Kidney (tissue), 14 donors: ENCODE measurements around the gene LCE3C. TPM values are rescaled to one million over a fixed set of nuclear protein-coding genes. Genes with fewer than 3 reads are reported as not detected.

Source experiments
- DNase-seq, 5 donors: peaks; one replicate each; pipeline ENCODE4 v3.0.0-alpha.2; 2013 to 2020
- FAIRE-seq: peaks from 2 replicates; lab custom pipeline; 2012; peaks lifted over from hg19 to GRCh38; lab: Jason Lieb, UNC
- H3K27ac ChIP-seq, 2 donors: one replicate each; pipeline ENCODE4 v1.7.0; 2013; ENCODE audit warnings: low read depth in 2 of 2, low read length in 2 of 2, inconsistent platforms in 1 of 2
- H3K27me3 ChIP-seq: one replicate; pipeline ENCODE4 v1.7.1; 2013; ENCODE audit warnings: low read length, inconsistent platforms; ENCODE audit not compliant: control insufficient read depth, insufficient read depth
- H3K36me3 ChIP-seq, 3 donors: one replicate each; pipeline versions ENCODE4 v1.7.0 to v1.7.1; 2013; ENCODE audit warnings: low read length in 3 of 3, control low read depth in 1 of 3, inconsistent platforms in 1 of 3; ENCODE audit not compliant: insufficient read depth in 3 of 3, control insufficient read depth in 2 of 3
- H3K4me1 ChIP-seq, 3 donors: one replicate each; pipeline versions ENCODE4 v1.7.0 to v1.7.1; 2013; ENCODE audit warnings: low read length in 3 of 3, inconsistent platforms in 1 of 3, low read depth in 1 of 3; ENCODE audit not compliant: control insufficient read depth in 2 of 3, insufficient read depth in 2 of 3
- H3K4me3 ChIP-seq, 3 donors: one replicate each; pipeline versions ENCODE4 v1.7.0 to v1.8.1; 2013; ENCODE audit warnings: low read length in 3 of 3, control low read depth in 1 of 3, inconsistent platforms in 1 of 3
- H3K9ac ChIP-seq, 3 donors: one replicate each; pipeline versions ENCODE4 v1.7.0 to v1.7.1; 2013; ENCODE audit warnings: low read length in 3 of 3, control low read depth in 1 of 3, inconsistent platforms in 1 of 3
- H3K9me3 ChIP-seq, 3 donors: one replicate each; pipeline versions ENCODE4 v1.7.0 to v1.7.1; 2013; ENCODE audit warnings: low read length in 3 of 3, control low read depth in 1 of 3, inconsistent platforms in 1 of 3; ENCODE audit not compliant: control insufficient read depth in 2 of 3, insufficient read depth in 1 of 3
- intact Hi-C: fragments of 100-400 bp; cut with DNase I; formaldehyde crosslinking; loops from one replicate; pipeline ENCODE4 v1.11.1; 2022
- polyA plus RNA-seq: library from polyadenylated mRNA; stranded (reverse); fragments of 350-450 nt; fragmentation: Illumina TruSeq; extraction: RNeasy Lipid Tissue Mini Kit (QIAGEN cat#74804); gene quantifications from one replicate; pipeline ENCODE4 v1.2.3, GENCODE V29; 2014; ENCODE audit warnings: low read depth, low replicate concordance; ENCODE audit not compliant: insufficient read depth
- total RNA-seq: library from RNA; stranded (reverse); fragmentation: NEBNext Ultra II Directional; extraction: Animal tissue kit (Norgen Biotek cat#: 25700); gene quantifications from one replicate; pipeline ENCODE4 v1.2.1, GENCODE V29; 2021
- TF ChIP-seq, protein P1 (sequence below): IDR thresholded peaks from 3 replicates; pipeline ENCODE4 v1.5.1; 2012; ENCODE audit warnings: mild to moderate bottlenecking, moderate library complexity, borderline replicate concordance; ENCODE audit not compliant: insufficient read depth; ENCODE audit errors: extremely low read depth
- donor health status: control.
- donor health status: control.
- donor health status: control.
- donor health status: control.
- donor health status: control.
- donor health status: DM: yes; HTN: yes; CAD: no.
- donor health status: Normal renal cell carcinoma (clear cell type).

LCE3C gene
- total and polyA plus RNA-seq, 2 donors from 2014 or later = not detected

DNA sequence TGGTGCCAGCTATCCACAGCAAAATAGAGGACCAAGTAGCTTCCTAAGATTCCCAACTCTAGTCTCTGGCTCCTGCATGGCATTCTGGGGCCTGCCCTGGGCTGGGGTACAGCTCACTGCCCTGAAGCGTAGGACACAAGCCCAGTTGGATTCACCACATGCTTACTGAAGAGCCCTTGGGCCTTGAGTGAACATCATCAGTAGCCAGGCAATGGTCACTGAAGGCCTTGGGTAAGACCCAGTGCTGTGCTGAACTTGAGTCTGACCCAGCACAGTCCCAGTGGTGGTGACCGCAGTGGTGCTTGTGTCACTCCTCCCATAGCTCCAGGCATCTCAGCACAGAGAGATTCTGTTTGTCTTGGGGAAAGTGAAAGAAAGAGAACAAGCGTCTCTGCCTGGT, 30.6 kb downstream of the LCE3C start:
- no peak overlapping the region for H3K27ac ChIP-seq
- no peaks in the 10 kb centered on the region for H3K27me3 ChIP-seq
- FAIRE-seq = no peak
- peaks cover 0 to 3% (median 0%) of the 10 kb centered on the region in 3 donors for H3K9me3 ChIP-seq
- no peak for DNase-seq
- TF ChIP-seq, protein P1, sequence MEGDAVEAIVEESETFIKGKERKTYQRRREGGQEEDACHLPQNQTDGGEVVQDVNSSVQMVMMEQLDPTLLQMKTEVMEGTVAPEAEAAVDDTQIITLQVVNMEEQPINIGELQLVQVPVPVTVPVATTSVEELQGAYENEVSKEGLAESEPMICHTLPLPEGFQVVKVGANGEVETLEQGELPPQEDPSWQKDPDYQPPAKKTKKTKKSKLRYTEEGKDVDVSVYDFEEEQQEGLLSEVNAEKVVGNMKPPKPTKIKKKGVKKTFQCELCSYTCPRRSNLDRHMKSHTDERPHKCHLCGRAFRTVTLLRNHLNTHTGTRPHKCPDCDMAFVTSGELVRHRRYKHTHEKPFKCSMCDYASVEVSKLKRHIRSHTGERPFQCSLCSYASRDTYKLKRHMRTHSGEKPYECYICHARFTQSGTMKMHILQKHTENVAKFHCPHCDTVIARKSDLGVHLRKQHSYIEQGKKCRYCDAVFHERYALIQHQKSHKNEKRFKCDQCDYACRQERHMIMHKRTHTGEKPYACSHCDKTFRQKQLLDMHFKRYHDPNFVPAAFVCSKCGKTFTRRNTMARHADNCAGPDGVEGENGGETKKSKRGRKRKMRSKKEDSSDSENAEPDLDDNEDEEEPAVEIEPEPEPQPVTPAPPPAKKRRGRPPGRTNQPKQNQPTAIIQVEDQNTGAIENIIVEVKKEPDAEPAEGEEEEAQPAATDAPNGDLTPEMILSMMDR = no peak
- no peaks in the 10 kb centered on the region for H3K4me1 ChIP-seq
- H3K36me3 ChIP-seq = no peaks in the 10 kb centered on the region
- no peak overlapping the region for H3K9ac ChIP-seq
- intact Hi-C loops = no loop called here
- no peak overlapping the region for H3K4me3 ChIP-seq

DNA sequence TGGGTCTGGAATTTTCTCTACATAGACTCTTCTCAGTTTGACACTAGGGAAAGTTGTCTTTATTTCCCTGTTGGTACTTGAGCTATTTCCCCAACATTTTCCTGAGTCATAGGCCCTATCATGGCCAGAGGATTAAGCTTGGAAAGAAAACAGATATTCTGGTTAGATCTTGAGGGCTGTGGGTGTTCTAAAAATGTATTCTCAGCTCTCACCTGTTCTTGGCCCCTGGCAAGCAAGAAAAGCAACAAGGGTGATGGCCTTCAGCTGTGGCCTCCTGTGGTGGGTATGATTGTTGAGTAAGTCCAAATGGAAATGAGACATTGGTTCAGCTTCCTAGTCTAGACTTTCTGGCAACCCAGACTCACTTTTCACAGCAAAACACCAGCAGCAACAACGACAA, 40.3 kb downstream of the LCE3C start:
- no peak overlapping the region for H3K9ac ChIP-seq
- TF ChIP-seq, protein P1 = no peak
- no peaks in the 10 kb centered on the region for H3K36me3 ChIP-seq
- no peak for DNase-seq
- no peak overlapping the region for H3K4me3 ChIP-seq
- H3K27ac ChIP-seq = no peak overlapping the region
- H3K9me3 ChIP-seq = peaks cover 0 to 8% (median 4%) of the 10 kb centered on the region in 3 donors
- intact Hi-C loops = no loop called here
- no peak for FAIRE-seq
- H3K27me3 ChIP-seq = no peaks in the 10 kb centered on the region
- H3K4me1 ChIP-seq = no peaks in the 10 kb centered on the region

DNA sequence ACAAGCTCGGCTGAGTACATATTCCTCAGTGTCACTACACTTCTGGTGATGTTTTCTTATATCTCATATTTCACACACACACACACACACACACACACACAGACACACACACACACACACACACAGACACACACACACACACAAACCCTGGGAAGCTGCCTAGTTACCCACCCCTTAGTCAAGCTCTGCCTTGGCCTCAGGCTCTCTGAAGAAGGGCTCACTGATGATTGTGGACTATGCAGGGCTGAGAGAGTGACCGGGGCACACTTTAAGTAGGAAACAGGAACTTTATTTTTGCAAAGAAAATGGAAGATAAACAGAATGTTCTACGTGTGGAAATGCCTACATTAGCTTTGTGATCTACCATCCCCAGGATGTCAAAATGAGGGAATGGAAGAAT, 43.9 kb downstream of the LCE3C start:
- Histone ChIP-seq H3K36me3 (no peaks in the 10 kb centered on the region), H3K9ac (no peak overlapping the region), H3K9me3 (no peaks in the 10 kb centered on the region), H3K27ac (no peak overlapping the region), H3K4me3 (no peak overlapping the region), H3K27me3 (no peaks in the 10 kb centered on the region), H3K4me1 (no peaks in the 10 kb centered on the region)
- no peak for FAIRE-seq
- intact Hi-C loops = no loop called here
- no peak for DNase-seq
- TF ChIP-seq, protein P1 = no peak

DNA sequence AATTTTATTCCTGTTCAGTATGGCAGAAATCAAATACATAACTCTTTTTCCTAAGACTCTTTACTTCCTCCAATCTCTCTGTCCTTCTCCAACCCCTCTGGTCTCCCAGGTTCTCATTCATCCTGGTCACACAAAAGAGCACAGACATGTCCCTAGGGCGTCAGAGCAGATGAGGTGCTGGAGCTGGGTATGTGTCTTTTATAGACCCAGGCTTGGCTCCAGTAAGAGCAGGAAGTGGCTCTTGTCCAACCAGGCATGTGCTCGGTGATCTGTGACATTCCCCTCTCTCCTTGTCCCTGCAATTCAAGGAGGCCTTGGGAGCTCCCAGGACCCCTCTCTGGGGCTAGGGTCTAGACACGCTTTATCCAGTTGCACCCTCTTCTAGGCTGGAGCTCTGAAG, 45.1 kb downstream of the LCE3C start:
- Histone ChIP-seq H3K4me3 (no peak overlapping the region), H3K4me1 (no peaks in the 10 kb centered on the region), H3K27ac (no peak overlapping the region), H3K27me3 (no peaks in the 10 kb centered on the region), H3K9me3 (no peaks in the 10 kb centered on the region), H3K9ac (no peak overlapping the region), H3K36me3 (no peaks in the 10 kb centered on the region)
- no peak for DNase-seq
- TF ChIP-seq, protein P1 = no peak
- no peak for FAIRE-seq
- intact Hi-C loops = no loop called here
